Calu3 (cell line): ENCODE measurements around the gene PKNOX1. TPM values are rescaled to one million over a fixed set of nuclear protein-coding genes. Genes with fewer than 3 reads are reported as not detected.

Source experiments
- BruUV-seq: library from RNA; stranded (reverse); fragments of 400-500 nt; replicated peaks from 2 replicates; lab custom pipeline; 2021; lab: Mats Ljungman, UMichigan
- CTCF ChIA-PET: fragments of 300-600 bp; sonication (Branson Sonifier 250); formaldehyde crosslinking; loops from one replicate; lab custom pipeline; 2022; ENCODE audit warnings: antibody characterized with exemption; lab: Charles Lee
- DNase-seq: peaks from one replicate; pipeline ENCODE4 v3.0.0; 2022
- H3K27ac Mint-ChIP-seq: one replicate; pipeline ENCODE4 v1.8.0; 2022; ENCODE audit warnings: mixed read lengths; ENCODE audit not compliant: unreplicated experiment
- H3K27me3 Mint-ChIP-seq: one replicate; pipeline ENCODE4 v1.8.0; 2022; ENCODE audit warnings: mixed read lengths; ENCODE audit not compliant: unreplicated experiment
- H3K36me3 Mint-ChIP-seq: one replicate; pipeline ENCODE4 v1.8.0; 2022; ENCODE audit warnings: mild to moderate bottlenecking, moderate library complexity, mixed read lengths; ENCODE audit not compliant: insufficient read depth, unreplicated experiment
- H3K4me1 Mint-ChIP-seq: one replicate; pipeline ENCODE4 v1.8.0; 2022; ENCODE audit warnings: mild to moderate bottlenecking, low read depth, mixed read lengths; ENCODE audit not compliant: unreplicated experiment
- H3K4me3 Mint-ChIP-seq: one replicate; pipeline ENCODE4 v1.8.0; 2022; ENCODE audit warnings: mild to moderate bottlenecking, low read depth, moderate library complexity, mixed read lengths; ENCODE audit not compliant: unreplicated experiment
- H3K9me3 Mint-ChIP-seq: one replicate; pipeline ENCODE4 v1.8.0; 2022; ENCODE audit warnings: low read depth, mixed read lengths; ENCODE audit not compliant: unreplicated experiment
- intact Hi-C: fragments of 100-400 bp; cut with micrococcal nuclease; formaldehyde crosslinking; loops from one replicate; pipeline ENCODE4 v1.10.0; 2022; ENCODE audit not compliant: unreplicated experiment
- total RNA-seq: library from RNA; stranded (reverse); gene quantifications from 2 replicates; pipeline ENCODE4 v1.2.3, GENCODE V29; 2022
- TF ChIP-seq, protein P1 (sequence below): fragments of 200-600 bp; IDR thresholded peaks from one replicate; pipeline ENCODE4 v1.8.0; 2022; ENCODE audit warnings: antibody characterized with exemption; ENCODE audit not compliant: unreplicated experiment

The PKNOX1 gene
- total RNA-seq, 1 experiment from 2014 or later: 10.1 TPM

DNA sequence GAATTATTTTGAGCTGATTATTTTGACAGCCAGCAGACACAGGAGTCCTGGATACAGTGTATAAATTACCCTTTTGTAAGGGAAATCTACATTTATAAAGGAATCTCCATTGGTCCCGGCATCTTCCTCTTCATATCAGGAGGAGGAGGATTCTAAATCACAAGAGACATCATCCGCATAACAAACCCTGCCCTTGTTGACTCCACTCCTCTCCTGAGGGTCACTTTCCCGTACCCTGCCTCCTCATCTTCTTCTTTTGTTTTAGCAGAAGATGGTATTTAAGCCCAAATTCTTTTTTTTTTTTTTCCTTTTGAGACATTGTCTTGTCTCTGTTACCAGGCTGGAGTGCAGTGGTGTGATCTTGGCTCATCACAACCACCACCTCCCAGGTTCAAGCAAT, 14.6 kb upstream of the PKNOX1 start:
- Mint-ChIP-seq H3K9me3 (no peaks in the 10 kb centered on the region), H3K36me3 (peaks cover 8% of the 10 kb centered on the region), H3K27me3 (no peaks in the 10 kb centered on the region), H3K4me1 (peaks cover 6% of the 10 kb centered on the region), H3K4me3 (no peak overlapping the region), H3K27ac (no peak overlapping the region)
- intact Hi-C loops: loop anchor here (5.0 kb wide), 1 partner anchor 52 kb away; no protein-coding TSS in a partner anchor
- CTCF ChIA-PET: no interaction called here
- BruUV-seq: no TSS peak
- TF ChIP-seq, protein P1, sequence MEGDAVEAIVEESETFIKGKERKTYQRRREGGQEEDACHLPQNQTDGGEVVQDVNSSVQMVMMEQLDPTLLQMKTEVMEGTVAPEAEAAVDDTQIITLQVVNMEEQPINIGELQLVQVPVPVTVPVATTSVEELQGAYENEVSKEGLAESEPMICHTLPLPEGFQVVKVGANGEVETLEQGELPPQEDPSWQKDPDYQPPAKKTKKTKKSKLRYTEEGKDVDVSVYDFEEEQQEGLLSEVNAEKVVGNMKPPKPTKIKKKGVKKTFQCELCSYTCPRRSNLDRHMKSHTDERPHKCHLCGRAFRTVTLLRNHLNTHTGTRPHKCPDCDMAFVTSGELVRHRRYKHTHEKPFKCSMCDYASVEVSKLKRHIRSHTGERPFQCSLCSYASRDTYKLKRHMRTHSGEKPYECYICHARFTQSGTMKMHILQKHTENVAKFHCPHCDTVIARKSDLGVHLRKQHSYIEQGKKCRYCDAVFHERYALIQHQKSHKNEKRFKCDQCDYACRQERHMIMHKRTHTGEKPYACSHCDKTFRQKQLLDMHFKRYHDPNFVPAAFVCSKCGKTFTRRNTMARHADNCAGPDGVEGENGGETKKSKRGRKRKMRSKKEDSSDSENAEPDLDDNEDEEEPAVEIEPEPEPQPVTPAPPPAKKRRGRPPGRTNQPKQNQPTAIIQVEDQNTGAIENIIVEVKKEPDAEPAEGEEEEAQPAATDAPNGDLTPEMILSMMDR: no peak
- DNase-seq: no peak

DNA sequence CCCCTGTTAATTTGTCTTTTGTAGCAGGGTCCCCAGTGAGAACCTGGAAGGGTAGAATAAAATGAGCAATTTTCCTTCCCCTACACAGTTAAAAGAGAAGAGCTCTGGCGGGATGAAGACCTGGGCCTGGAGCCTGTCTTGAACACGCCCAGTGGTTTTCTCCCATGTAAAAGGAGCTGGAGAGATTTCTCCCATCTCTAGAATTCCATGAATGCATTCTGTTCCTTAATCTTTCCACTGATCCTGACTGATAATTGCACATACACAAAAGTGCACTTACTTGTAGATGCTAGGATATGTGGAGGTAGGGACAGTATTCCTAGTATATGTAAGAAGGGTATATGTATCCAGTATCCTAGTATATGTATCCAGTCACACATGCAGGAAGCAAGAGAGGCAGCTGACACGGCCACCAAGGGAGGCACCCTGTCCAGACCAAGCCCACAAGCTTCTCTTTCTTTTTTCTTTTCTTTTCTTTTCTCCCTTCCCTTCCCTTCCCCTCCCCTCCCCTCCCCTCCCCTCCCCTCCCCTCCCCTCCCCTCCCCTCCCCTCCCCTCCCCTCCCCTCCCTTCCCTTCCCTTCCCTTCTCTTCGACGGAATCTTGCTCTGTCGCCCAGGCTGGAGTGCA, 11.9 kb upstream of the PKNOX1 start:
- Mint-ChIP-seq H3K4me1 (no peaks in the 10 kb centered on the region), H3K27me3 (no peaks in the 10 kb centered on the region), H3K36me3 (no peaks in the 10 kb centered on the region), H3K27ac (no peak overlapping the region), H3K4me3 (no peak overlapping the region), H3K9me3 (no peaks in the 10 kb centered on the region)
- intact Hi-C loops: no loop called here
- TF ChIP-seq, protein P1: no peak
- CTCF ChIA-PET: interaction anchor here (0.7 kb wide), 1 partner anchor 18 kb away, joined by 3 read pairs; no protein-coding TSS in a partner anchor
- BruUV-seq: no TSS peak
- no peak for DNase-seq

DNA sequence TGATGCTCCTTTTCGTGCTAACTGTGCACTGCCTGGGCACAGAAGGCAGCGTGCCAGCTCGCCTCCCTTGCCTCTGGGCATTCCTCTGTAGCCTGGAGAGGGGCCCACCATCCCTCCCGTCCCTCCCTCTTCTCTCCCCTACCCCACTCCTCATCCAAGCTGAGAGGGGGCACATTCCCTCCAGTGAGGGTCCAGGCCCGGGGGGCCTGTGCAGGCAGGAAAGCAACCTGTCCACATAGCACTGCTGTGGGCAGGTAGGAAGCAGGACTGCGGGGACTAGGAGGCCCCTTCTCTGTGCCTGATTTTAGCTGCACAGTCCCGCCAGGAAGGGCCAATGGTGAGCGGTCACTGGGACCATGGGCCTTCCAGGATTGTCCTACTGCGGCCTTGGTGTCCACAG, 10.3 kb upstream of the PKNOX1 start:
- no peak overlapping the region for H3K27ac Mint-ChIP-seq
- TF ChIP-seq, protein P1: no peak
- H3K4me3 Mint-ChIP-seq: no peak overlapping the region
- no peaks in the 10 kb centered on the region for H3K4me1 Mint-ChIP-seq
- no peaks in the 10 kb centered on the region for H3K27me3 Mint-ChIP-seq
- H3K36me3 Mint-ChIP-seq: no peaks in the 10 kb centered on the region
- no TSS peak for BruUV-seq
- no peak for DNase-seq
- CTCF ChIA-PET: no interaction called here
- no peaks in the 10 kb centered on the region for H3K9me3 Mint-ChIP-seq
- intact Hi-C loops: no loop called here

DNA sequence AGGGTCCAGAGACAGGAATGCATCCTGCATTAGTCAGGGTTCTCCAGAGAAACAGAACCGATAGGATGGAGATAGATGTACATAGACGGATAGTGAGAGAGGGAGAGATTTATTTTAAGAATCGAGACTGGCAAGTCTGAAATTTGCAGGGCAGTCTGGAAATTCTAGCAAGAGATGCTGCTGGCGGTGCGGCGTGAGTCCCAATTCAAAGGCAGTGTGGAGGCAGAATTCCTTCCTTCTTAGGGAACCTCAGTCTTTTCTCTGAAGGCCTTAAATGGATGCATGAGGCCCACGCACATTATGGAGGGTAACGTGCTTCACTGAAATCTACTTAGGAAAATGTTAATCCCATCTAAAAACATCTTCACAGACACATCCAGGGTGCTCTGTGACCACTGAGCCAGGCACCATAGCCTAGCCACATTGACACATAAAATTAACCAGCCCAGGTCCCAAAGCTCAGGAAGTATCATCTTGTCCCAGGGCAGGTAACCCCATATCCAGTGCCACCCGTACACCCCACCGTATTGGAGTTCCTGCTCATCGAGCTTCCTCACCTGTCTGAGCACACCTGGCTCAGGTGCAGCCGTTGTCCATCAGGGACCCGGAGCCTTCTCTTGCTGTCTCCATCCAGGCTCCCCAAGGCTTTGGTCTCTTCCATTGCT, 9.7 kb upstream of the PKNOX1 start:
- Mint-ChIP-seq H3K4me1 (no peaks in the 10 kb centered on the region), H3K9me3 (no peaks in the 10 kb centered on the region), H3K36me3 (no peaks in the 10 kb centered on the region), H3K4me3 (no peak overlapping the region), H3K27ac (no peak overlapping the region), H3K27me3 (no peaks in the 10 kb centered on the region)
- intact Hi-C loops: no loop called here
- CTCF ChIA-PET: no interaction called here
- no TSS peak for BruUV-seq
- DNase-seq: no peak
- TF ChIP-seq, protein P1: no peak
